BE2C (cell line): ENCODE results near the gene MIPOL1.

Experiments used
- DNase-seq: peaks from one replicate; pipeline ENCODE4 v3.0.0-alpha.2; 2020
- H3K27me3 ChIP-seq: fragments of 250-450 bp; sonication (Bioruptor Pico); 2 replicates; pipeline ENCODE4 v1.5.1; 2020; ENCODE audit warnings: mild to moderate bottlenecking
- H3K36me3 ChIP-seq: fragments of 250-450 bp; sonication (Bioruptor Pico); 2 replicates; pipeline ENCODE4 v1.5.1; 2020; ENCODE audit warnings: mild to moderate bottlenecking
- H3K4me1 ChIP-seq: fragments of 250-450 bp; sonication (Bioruptor Pico); 2 replicates; pipeline ENCODE4 v1.5.1; 2020
- H3K4me3 ChIP-seq: 2 replicates; pipeline ENCODE4 v1.5.1; 2011; ENCODE audit warnings: low read depth, low read length
- H3K9me3 ChIP-seq: fragments of 250-450 bp; sonication (Bioruptor Pico); 2 replicates; pipeline ENCODE4 v1.5.1; 2020
- CTCF ChIP-seq: IDR thresholded peaks from 2 replicates; pipeline ENCODE4 v1.5.1; 2012; ENCODE audit warnings: mild to moderate bottlenecking, low read depth, low read length

Gene MIPOL1

DNA sequence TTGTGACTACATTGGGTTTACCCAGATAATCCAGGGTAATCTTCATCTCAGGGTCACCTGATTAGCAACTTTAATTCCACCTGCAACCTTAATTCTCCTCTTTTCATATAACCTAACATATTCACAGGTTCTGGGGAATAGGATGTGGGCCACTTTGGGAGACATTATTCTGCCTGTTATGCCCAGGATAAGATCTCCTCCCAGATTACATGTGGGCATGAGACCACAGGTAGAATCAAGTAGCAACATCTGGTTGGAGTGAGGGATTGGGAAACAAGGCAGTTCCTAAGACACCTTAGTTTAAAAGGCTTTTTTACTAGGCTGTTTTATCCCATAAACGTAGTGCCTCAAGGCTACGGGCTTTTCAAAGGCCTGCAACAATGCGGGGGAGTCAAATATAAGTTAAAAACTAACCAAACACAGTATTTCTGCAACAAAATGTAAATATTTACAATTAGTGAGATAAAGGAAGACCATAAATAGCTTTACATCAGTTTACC lies 215.8 kb downstream of the MIPOL1 start:
- no peak for DNase-seq
- TF ChIP-seq CTCF = no peak
- H3K9me3 ChIP-seq = no peaks in the 10 kb centered on the region

DNA sequence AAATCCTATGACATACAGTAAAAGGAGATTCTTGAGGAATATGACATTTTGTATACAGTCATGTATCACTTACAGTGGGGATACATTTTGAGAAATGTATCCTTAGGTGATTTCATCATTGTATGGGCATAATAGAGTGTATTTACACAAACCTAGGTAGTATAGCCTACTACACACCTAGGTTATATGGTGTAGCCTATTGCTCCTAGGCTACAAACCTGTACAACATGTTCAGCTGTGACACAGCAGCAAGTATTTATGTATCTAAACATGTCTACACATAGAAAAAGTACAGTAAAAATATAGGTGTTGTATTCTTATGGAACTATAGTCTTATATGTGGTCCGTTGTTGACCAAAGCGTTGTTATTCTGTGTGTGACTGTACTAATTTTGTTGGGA lies 218.5 kb downstream of the MIPOL1 start:
- Histone ChIP-seq H3K36me3 (no peaks in the 10 kb centered on the region), H3K9me3 (no peaks in the 10 kb centered on the region), H3K27me3 (no peaks in the 10 kb centered on the region), H3K4me1 (no peaks in the 10 kb centered on the region), H3K4me3 (no peak overlapping the region)
- DNase-seq = no peak
- no peak for TF ChIP-seq CTCF

More for the DNA sequence above, 215.8 kb downstream of the MIPOL1 start:
- no peaks in the 10 kb centered on the region for H3K27me3 ChIP-seq
- no peaks in the 10 kb centered on the region for H3K4me1 ChIP-seq
- H3K4me3 ChIP-seq = no peak overlapping the region
- no peaks in the 10 kb centered on the region for H3K36me3 ChIP-seq

DNA sequence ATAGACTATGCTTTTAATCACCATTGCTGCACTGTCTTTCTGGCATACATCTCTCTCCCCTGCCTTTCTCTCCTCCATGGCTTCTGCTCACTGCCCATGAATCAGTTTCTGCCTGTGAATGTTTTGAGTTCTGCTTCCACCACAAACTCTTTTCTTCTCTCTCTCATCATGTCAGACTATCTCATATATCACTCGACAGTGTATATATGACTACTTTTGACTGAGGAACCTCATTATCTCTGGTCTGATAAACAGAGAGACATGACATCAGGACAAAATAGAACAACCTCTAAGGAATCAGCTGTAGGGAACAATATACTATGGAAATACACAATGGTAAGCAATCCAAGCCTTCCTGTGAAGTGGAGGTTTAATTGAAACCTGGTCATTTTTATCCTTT lies 219.4 kb downstream of the MIPOL1 start:
- peaks cover 3% of the 10 kb centered on the region; the same call in 1 of the 2 replicates for H3K27me3 ChIP-seq
- no peaks in the 10 kb centered on the region for H3K4me1 ChIP-seq
- H3K9me3 ChIP-seq = no peaks in the 10 kb centered on the region
- H3K36me3 ChIP-seq = no peaks in the 10 kb centered on the region
- H3K4me3 ChIP-seq = no peak overlapping the region
- DNase-seq = no peak
- TF ChIP-seq CTCF = no peak

DNA sequence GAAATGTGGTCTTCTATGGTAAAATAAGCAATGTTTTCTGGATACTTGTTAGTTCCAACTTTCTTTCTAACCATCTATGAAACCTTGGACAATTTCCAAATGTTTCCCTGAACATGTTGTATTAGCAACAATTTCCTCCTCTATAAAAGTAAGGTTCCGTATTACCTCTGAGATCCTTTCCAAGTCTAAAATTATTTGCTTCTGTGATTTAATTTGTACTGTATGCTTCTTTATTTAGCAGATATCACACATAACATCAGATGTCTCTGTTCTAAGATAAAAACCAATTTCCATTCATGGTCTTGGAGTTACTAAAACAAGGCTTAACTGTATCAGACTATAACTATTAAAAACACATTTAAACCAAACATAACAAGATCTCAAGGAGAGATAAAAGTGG lies 220.1 kb downstream of the MIPOL1 start:
- no peak for DNase-seq
- Histone ChIP-seq H3K27me3 (peaks cover 5% of the 10 kb centered on the region; the same call in 1 of the 2 replicates), H3K4me3 (no peak overlapping the region), H3K36me3 (no peaks in the 10 kb centered on the region), H3K4me1 (no peaks in the 10 kb centered on the region), H3K9me3 (no peaks in the 10 kb centered on the region)
- no peak for TF ChIP-seq CTCF

DNA sequence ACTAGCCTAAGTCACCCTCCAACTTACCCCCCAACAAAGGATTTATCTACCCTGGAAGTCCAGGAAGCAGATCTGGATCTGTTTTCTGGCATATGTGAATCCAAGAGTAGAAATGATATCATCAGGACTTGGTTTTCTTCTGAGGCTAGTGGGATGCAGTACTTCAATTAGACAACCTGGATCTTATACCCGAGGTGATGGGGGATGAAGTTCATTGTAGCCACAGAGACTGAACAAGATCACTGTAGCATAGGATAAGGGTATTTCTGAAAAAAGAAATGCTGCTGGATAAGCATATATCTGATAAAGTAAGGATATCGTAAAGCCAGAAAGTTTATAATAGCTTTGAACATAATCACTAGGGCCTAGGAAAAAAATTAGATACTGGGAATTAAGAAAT lies 222.9 kb downstream of the MIPOL1 start:
- DNase-seq = no peak
- Histone ChIP-seq H3K36me3 (no peaks in the 10 kb centered on the region), H3K27me3 (peaks cover 5% of the 10 kb centered on the region; the same call in 1 of the 2 replicates), H3K9me3 (no peaks in the 10 kb centered on the region), H3K4me1 (no peaks in the 10 kb centered on the region), H3K4me3 (no peak overlapping the region)
- no peak for TF ChIP-seq CTCF

- H3K36me3 ChIP-seq = no peaks in the 10 kb centered on the region
- no peak for TF ChIP-seq CTCF
- no peaks in the 10 kb centered on the region for H3K4me1 ChIP-seq
- no peaks in the 10 kb centered on the region for H3K9me3 ChIP-seq
- no peak overlapping the region for H3K4me3 ChIP-seq
- peaks cover 5% of the 10 kb centered on the region; the same call in 1 of the 2 replicates for H3K27me3 ChIP-seq
- no peak for DNase-seq
Measured at GRCh38 chr14:37422319-37422718, 224.6 kb downstream of the MIPOL1 start.
